H1 (cell line): ENCODE results near the gene BCL2A1.

Experiments
- EP300 ChIP-seq, 2 experiments: IDR thresholded peaks; 1 replicate in 1 of 2; 2 replicates in 1 of 2; pipeline ENCODE4 v1.6.1; 2011 to 2012; ENCODE audit warnings: low read depth in 2 of 2, low read length in 2 of 2, mild to moderate bottlenecking in 2 of 2, borderline replicate concordance in 1 of 2, inconsistent platforms in 1 of 2, moderate library complexity in 1 of 2
- JUND ChIP-seq: IDR thresholded peaks from 2 replicates; pipeline ENCODE4 v1.6.1; 2011; ENCODE audit warnings: mild to moderate bottlenecking, improper control_type of control experiment, low read length
- POLR2A ChIP-seq, 2 experiments: IDR thresholded peaks; 1 replicate in 1 of 2; 2 replicates in 1 of 2; pipeline ENCODE4 v1.6.1; 2011; ENCODE audit warnings: low read depth in 2 of 2, low read length in 2 of 2, mild to moderate bottlenecking in 2 of 2; ENCODE audit errors: control extremely low read depth in 1 of 2
- POLR2AphosphoS5 ChIP-seq: IDR thresholded peaks from 2 replicates; pipeline ENCODE4 v1.6.1; 2011; ENCODE audit warnings: low read depth, low read length
- RXRA ChIP-seq: IDR thresholded peaks from 2 replicates; pipeline ENCODE4 v1.6.1; 2011; ENCODE audit warnings: low read depth, mild to moderate bottlenecking, low read length, moderate library complexity; ENCODE audit not compliant: insufficient read depth
- SRF ChIP-seq: IDR thresholded peaks from 2 replicates; pipeline ENCODE4 v1.6.1; 2011; ENCODE audit warnings: mild to moderate bottlenecking, low read depth, low read length, moderate library complexity
- TF ChIP-seq, protein P1 (sequence below), 3 experiments: IDR thresholded peaks; 1 replicate in 2 of 3; 2 replicates in 1 of 3; pipeline versions ENCODE4 v1.5.1 to v1.6.1; 2011; ENCODE audit warnings: low read length in 3 of 3, mild to moderate bottlenecking in 3 of 3, inconsistent platforms in 2 of 3, low read depth in 1 of 3, moderate library complexity in 1 of 3; ENCODE audit not compliant: insufficient read depth in 1 of 3; ENCODE audit errors: control extremely low read depth in 1 of 3
- TF ChIP-seq, protein P2 (sequence below): IDR thresholded peaks from 2 replicates; pipeline ENCODE4 v1.6.1; 2012; ENCODE audit warnings: inconsistent platforms

DNA sequence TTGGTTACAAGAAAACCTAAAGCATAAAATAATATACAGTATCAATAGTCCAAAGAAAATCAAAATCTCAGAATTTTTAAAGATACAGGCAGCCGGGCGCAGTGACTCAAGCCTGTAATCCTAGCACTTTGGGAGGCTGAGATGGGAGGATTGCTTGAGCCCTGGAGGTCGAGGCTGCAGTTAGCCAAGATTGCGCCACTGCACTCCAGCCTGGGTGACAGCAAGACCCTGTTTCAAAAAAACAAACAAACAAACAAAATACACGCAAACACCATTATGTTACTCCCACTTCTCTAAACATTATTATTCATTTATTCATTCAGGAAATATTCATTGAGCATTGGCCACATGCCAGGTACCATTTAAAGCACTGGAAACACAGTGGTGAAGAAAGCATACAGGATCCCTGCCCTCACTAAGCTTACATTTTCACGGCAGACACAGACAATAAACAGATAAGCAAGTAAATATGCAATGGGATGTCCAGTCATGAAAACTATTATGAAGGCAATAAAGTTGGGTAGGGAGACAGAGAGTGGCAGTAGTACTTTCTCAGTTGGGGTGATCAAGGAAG lies 6.7 kb downstream of the BCL2A1 start:
- TF ChIP-seq, protein P1, sequence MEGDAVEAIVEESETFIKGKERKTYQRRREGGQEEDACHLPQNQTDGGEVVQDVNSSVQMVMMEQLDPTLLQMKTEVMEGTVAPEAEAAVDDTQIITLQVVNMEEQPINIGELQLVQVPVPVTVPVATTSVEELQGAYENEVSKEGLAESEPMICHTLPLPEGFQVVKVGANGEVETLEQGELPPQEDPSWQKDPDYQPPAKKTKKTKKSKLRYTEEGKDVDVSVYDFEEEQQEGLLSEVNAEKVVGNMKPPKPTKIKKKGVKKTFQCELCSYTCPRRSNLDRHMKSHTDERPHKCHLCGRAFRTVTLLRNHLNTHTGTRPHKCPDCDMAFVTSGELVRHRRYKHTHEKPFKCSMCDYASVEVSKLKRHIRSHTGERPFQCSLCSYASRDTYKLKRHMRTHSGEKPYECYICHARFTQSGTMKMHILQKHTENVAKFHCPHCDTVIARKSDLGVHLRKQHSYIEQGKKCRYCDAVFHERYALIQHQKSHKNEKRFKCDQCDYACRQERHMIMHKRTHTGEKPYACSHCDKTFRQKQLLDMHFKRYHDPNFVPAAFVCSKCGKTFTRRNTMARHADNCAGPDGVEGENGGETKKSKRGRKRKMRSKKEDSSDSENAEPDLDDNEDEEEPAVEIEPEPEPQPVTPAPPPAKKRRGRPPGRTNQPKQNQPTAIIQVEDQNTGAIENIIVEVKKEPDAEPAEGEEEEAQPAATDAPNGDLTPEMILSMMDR (IDR thresholded peaks at IDR 0.05; ENCODE audit: control extremely low read depth in 1 of 3, insufficient read depth in 1 of 3, low read depth in 1 of 3, low read length in 3 of 3), result no peak
- TF ChIP-seq POLR2A (IDR thresholded peaks at IDR 0.05; ENCODE audit: control extremely low read depth in 1 of 2, low read depth in 2 of 2, low read length in 2 of 2) (no peak), POLR2AphosphoS5 (no peak), RXRA (no peak), JUND (no peak), EP300 (IDR thresholded peaks at IDR 0.05; ENCODE audit: borderline replicate concordance in 1 of 2, low read depth in 2 of 2, low read length in 2 of 2) (no peak), SRF (no peak)
- TF ChIP-seq, protein P2, sequence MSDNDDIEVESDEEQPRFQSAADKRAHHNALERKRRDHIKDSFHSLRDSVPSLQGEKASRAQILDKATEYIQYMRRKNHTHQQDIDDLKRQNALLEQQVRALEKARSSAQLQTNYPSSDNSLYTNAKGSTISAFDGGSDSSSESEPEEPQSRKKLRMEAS, result no peak
